Renal cortical epithelial cell (primary cell): Measurements from ENCODE around the gene SULT1A2. TPM values are rescaled to one million over a fixed set of nuclear protein-coding genes. Genes with fewer than 3 reads are reported as not detected.
A peak's percentile ranks its signal among the peaks of the same experiment; 100 is the strongest.
"Not testable (repeated sequence)": the region's sequence is repeated elsewhere in the genome, so short reads cannot be mapped to it uniquely, and the experiment has no call there.

ENCODE experiments used
- DNase-seq: peaks from one replicate; pipeline ENCODE4 v3.0.0-alpha.2; 2011; ENCODE audit warnings: low read depth
- total RNA-seq: library from RNA; depleted of rRNA; stranded (reverse); fragments of >200 nt; gene quantifications from 2 replicates; pipeline ENCODE4 v1.2.3, GENCODE V29; 2014

The SULT1A2 gene
- 0.45 TPM in 1 of 2 replicates, not detected in the other for total RNA-seq

- peak; percentile 81 for DNase-seq
Measured at GRCh38 chr16:28596840-28597691, at the start of gene SULT1A2. SULT1A2 (minus strand) TSS chr16:28597050; CDS start chr16:28595930, 1,120 bp downstream.

GRCh38 chr16:28639959-28640358 lies 43.1 kb upstream of the SULT1A2 start:
- DNase-seq = not testable (repeated sequence)

- not testable (repeated sequence) for DNase-seq
Measured at GRCh38 chr16:28638359-28638758, 41.5 kb upstream of the SULT1A2 start.

GRCh38 chr16:28637765-28638164 lies 40.9 kb upstream of the SULT1A2 start, which contains the start of gene NPIPB8:
NPIPB8 (plus strand) TSS chr16:28638065; CDS start chr16:28638361, 296 bp downstream.
- not testable (repeated sequence) for DNase-seq

GRCh38 chr16:28636093-28636823 lies 39.4 kb upstream of the SULT1A2 start:
- peak; percentile 96 for DNase-seq

GRCh38 chr16:28630905-28631304 lies 34.1 kb upstream of the SULT1A2 start:
- not testable (repeated sequence) for DNase-seq

- DNase-seq = no peak
Measured at GRCh38 chr16:28623172-28623711, 26.4 kb upstream of the SULT1A2 start.

GRCh38 chr16:28622532-28623171 lies 25.8 kb upstream of the SULT1A2 start:
- DNase-seq = not testable (repeated sequence)

GRCh38 chr16:28621481-28622155 lies 24.8 kb upstream of the SULT1A2 start:
- DNase-seq = no peak

GRCh38 chr16:28620316-28620715 lies 23.5 kb upstream of the SULT1A2 start:
- DNase-seq = not testable (repeated sequence)

GRCh38 chr16:28617874-28618273 lies 21.0 kb upstream of the SULT1A2 start:
- peak; percentile 73 for DNase-seq

GRCh38 chr16:28616636-28617035 lies 19.8 kb upstream of the SULT1A2 start:
- peak; percentile 8 for DNase-seq

- not testable (repeated sequence) for DNase-seq
Measured at GRCh38 chr16:28616224-28616577, 19.4 kb upstream of the SULT1A2 start.

- DNase-seq = peak; percentile 22
Measured at GRCh38 chr16:28615486-28616223, 18.8 kb upstream of the SULT1A2 start.

GRCh38 chr16:28614561-28614960 lies 17.7 kb upstream of the SULT1A2 start:
- DNase-seq = not testable (repeated sequence)

- DNase-seq = not testable (repeated sequence)
Measured at GRCh38 chr16:28613912-28614311, 17.1 kb upstream of the SULT1A2 start.

- DNase-seq = not testable (repeated sequence)
Measured at GRCh38 chr16:28612359-28613280, 15.8 kb upstream of the SULT1A2 start.

- DNase-seq = no peak
Measured at GRCh38 chr16:28610595-28611191, 13.8 kb upstream of the SULT1A2 start.
